ENCODE results near the gene GH2.
"Not testable (repeated sequence)": the region's sequence is repeated elsewhere in the genome, so short reads cannot be mapped to it uniquely, and the experiment has no call there.

GRCh38 chr17:63918789-63919305, 37.1 kb upstream of the GH2 start, which contains the start of gene GH1:
- TF ChIP-seq L3MBTL2 (conservative IDR thresholded peaks at IDR 0.05); ZNF384 (IDR thresholded peaks at IDR 0.05); HDGF (IDR thresholded peaks at IDR 0.05; ENCODE audit: borderline replicate concordance); BHLHE40 (IDR thresholded peaks at IDR 0.05; ENCODE audit: borderline replicate concordance); FOXK2 (IDR thresholded peaks at IDR 0.05); SP1 (IDR thresholded peaks at IDR 0.05); FOXM1 (IDR thresholded peaks at IDR 0.05; ENCODE audit: borderline replicate concordance): not testable (repeated sequence)
